PC-3 (cell line): Measurements from ENCODE around the gene HINT3.

Experiments
- CTCF ChIP-seq: fragments of 300-600 bp; sonication (generic); conservative IDR thresholded peaks from 2 replicates; pipeline ENCODE4 v1.5.1; 2017; ENCODE audit warnings: antibody characterized with exemption, low read depth, mild to moderate bottlenecking, low read length
- EZH2 ChIP-seq: fragments of 300-600 bp; sonication (generic); IDR thresholded peaks from one replicate; pipeline ENCODE4 v1.6.1; 2017; ENCODE audit warnings: antibody characterized with exemption, mild to moderate bottlenecking, low read length; ENCODE audit not compliant: unreplicated experiment
- EZH2phosphoT487 ChIP-seq: fragments of 300-600 bp; sonication (generic); IDR thresholded peaks from 2 replicates; pipeline ENCODE4 v1.6.1; 2018; ENCODE audit warnings: mild to moderate bottlenecking, antibody characterized with exemption, low read length, borderline replicate concordance

DNA sequence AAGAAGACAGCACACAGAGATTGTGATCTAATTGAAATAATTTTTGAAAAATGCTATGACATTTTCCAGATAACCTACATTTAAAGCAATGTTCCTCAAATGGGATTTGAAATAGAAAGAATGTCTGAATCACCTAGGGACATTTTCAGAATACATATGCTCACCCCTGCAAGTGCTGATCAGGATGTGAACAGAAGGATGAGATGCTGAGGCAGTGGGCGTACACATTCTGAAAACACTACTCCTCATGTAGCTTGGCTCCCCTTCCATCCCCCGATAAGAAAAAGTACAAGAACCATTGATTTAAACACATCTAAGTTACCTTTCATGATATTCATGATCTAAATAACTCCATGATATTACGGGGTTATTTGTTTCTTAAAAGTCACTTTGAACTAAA is 29.9 kb upstream of the HINT3 start:
- TF ChIP-seq CTCF = no peak
- no peak for TF ChIP-seq EZH2phosphoT487
- TF ChIP-seq EZH2 = no peak
